ENCODE data around the gene AICDA. TPM values are rescaled to one million over a fixed set of nuclear protein-coding genes. Genes with fewer than 3 reads are reported as not detected.
A peak's percentile ranks its signal among the peaks of the same experiment; 100 is the strongest.
"Not testable (repeated sequence)": the region's sequence is repeated elsewhere in the genome, so short reads cannot be mapped to it uniquely, and the experiment has no call there.

Gene AICDA
- total RNA-seq, 8 experiments from 2014 or later: 0.52 TPM; not detected in 6

- ATAC-seq (replicated peaks in 6 of 8): no peak
Observed at GRCh38 chr12:8636581-8636980, 23.9 kb upstream of the AICDA start.

DNA sequence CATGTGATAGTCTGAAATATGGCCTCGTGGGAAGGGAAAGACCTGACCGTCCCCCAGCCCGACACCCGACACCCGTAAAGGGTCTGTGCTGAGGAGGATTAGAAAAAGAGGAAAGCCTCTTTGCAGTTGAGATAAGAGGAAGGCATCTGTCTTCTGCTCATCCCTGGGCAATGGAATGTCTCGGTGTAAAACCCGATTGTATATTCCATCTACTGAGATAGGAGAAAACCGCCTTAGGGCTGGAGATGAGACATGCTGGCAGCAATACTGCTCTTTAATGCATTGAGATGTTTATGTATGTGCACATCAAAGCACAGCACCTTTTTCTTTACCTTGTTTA lies 23.3 kb upstream of the AICDA start:
- ATAC-seq (replicated peaks in 6 of 8); H3K27ac ChIP-seq; H3K4me3 ChIP-seq; in situ Hi-C loops (cut with MboI; ENCODE audit: low pct_unique_long_range_greater_than_20kb in 2 of 9, low sequenced_read_pairs in 9 of 9, unreplicated experiment in 9 of 9); H3K4me1 ChIP-seq (replicated peaks in 1 of 2): not testable (repeated sequence)
- no CpG with 5 or more reads among the region's 8 CpGs for WGBS, 10 experiments

More at GRCh38 chr12:8636581-8636980, 23.9 kb upstream of the AICDA start:
- Histone ChIP-seq H3K4me1 (replicated peaks in 1 of 2) (no peaks in the 10 kb centered on the region), H3K27ac (no peak overlapping the region), H3K4me3 (no peak overlapping the region)
- in situ Hi-C loops (cut with MboI; ENCODE audit: low pct_unique_long_range_greater_than_20kb in 2 of 9, low sequenced_read_pairs in 9 of 9, unreplicated experiment in 9 of 9): no loop called here
- 20 to 80% (median 69%) methylated on average over 2 to 5 of the region's 5 CpGs; no CpG with 5 or more reads in 6 of the 10 experiments for WGBS, 10 experiments

DNA sequence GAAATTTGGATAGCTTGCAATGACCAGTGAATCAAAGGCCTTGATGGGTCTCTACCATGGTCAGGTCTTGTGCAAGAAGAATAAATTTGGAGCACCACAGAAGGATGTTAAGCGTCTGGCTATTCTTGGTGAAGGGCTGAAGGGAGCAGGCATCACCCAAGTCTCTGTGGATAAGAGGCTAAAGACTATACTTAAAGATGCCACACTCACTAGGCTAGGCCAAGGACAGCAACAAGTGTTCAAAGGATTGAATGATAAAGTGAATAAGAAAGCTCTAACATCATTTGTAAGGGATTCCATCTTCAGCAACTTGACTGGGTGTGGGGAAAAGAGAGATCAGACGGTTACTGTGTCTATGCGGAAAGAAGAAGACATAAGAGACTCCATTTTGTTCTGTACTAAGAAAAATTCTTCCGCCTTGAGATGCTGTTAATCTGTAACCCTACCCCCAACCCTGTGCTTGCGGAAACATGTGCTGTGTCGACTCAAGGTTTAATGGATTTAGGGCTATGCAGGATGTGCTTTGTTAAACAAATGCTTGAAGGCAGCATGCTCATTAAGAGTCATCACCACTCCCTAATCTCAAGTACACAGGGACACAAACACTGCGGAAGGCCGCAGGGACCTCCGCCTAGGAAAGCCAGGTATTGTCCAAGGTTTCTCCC lies 22.8 kb upstream of the AICDA start:
- in situ Hi-C loops (cut with MboI; ENCODE audit: low pct_unique_long_range_greater_than_20kb in 2 of 9, low sequenced_read_pairs in 9 of 9, unreplicated experiment in 9 of 9); ATAC-seq (replicated peaks in 6 of 8): not testable (repeated sequence)
- WGBS, 10 experiments: 10 to 100% (median 81%) methylated on average over 1 to 5 of the region's 9 CpGs; no CpG with 5 or more reads in 2 of the 10 experiments

DNA sequence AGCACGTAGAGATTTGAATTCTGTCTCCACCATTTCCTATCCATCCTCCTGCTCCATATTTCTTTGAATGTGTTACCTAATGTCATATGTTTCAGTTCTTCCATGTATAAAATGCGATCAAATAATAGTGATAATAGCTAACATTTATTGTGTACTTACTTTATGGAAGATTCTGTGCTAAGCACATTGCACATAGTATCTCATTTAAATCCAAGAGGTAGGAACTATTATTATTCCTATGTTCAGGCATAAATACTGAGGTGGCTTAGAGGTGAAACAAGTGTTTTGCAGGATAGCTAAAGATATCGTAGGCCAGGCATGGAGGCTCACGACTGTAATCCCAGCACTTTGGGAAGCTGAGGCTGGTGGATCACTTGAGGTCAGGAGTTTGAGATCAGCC lies 17.5 kb upstream of the AICDA start:
- no peak overlapping the region for H3K27ac ChIP-seq

More for the DNA sequence above, 22.8 kb upstream of the AICDA start:
- not testable (repeated sequence) for H3K4me1 ChIP-seq (replicated peaks in 1 of 2); H3K4me3 ChIP-seq; H3K27ac ChIP-seq

GRCh38 chr12:8629486-8630033 lies 16.9 kb upstream of the AICDA start:
- in situ Hi-C loops (cut with MboI; ENCODE audit: low pct_unique_long_range_greater_than_20kb in 2 of 9, low sequenced_read_pairs in 9 of 9, unreplicated experiment in 9 of 9): no loop called here
- no peaks in the 10 kb centered on the region for H3K4me1 ChIP-seq (replicated peaks in 1 of 2)
- H3K4me3 ChIP-seq: no peak overlapping the region
- H3K27ac ChIP-seq: no peak overlapping the region
- ATAC-seq (replicated peaks in 6 of 8): peak in 3 of 8 experiments; percentile 17 to 94 (median 88)
- WGBS, 10 experiments: 0 to 88% (median 0%) methylated on average over 1 to 2 of the region's 3 CpGs; no CpG with 5 or more reads in 5 of the 10 experiments

More for the DNA sequence above, 17.5 kb upstream of the AICDA start:
- Histone ChIP-seq H3K4me1 (replicated peaks in 1 of 2) (no peaks in the 10 kb centered on the region), H3K4me3 (no peak overlapping the region)
- in situ Hi-C loops (cut with MboI; ENCODE audit: low pct_unique_long_range_greater_than_20kb in 2 of 9, low sequenced_read_pairs in 9 of 9, unreplicated experiment in 9 of 9): no loop called here
- no peak for ATAC-seq (replicated peaks in 6 of 8)
- 35 to 100% (median 84%) methylated on average over 1 to 4 of the region's 4 CpGs for WGBS, 10 experiments

GRCh38 chr12:8628731-8629130 lies 16.1 kb upstream of the AICDA start:
- no peak overlapping the region for H3K27ac ChIP-seq
- ATAC-seq (replicated peaks in 6 of 8): peak in 1 of 8 experiments; percentile 41
- H3K4me1 ChIP-seq (replicated peaks in 1 of 2): no peaks in the 10 kb centered on the region
- in situ Hi-C loops (cut with MboI; ENCODE audit: low pct_unique_long_range_greater_than_20kb in 2 of 9, low sequenced_read_pairs in 9 of 9, unreplicated experiment in 9 of 9): no loop called here
- 17 to 85% (median 64%) methylated on average over 1 to 3 of the region's 3 CpGs; no CpG with 5 or more reads in 1 of the 10 experiments for WGBS, 10 experiments
- no peak overlapping the region for H3K4me3 ChIP-seq

- H3K4me3 ChIP-seq; in situ Hi-C loops (cut with MboI; ENCODE audit: low pct_unique_long_range_greater_than_20kb in 2 of 9, low sequenced_read_pairs in 9 of 9, unreplicated experiment in 9 of 9); ATAC-seq (replicated peaks in 6 of 8); H3K4me1 ChIP-seq (replicated peaks in 1 of 2); H3K27ac ChIP-seq: not testable (repeated sequence)
- WGBS, 10 experiments: no CpG with 5 or more reads among the region's 26 CpGs
Observed at GRCh38 chr12:8624750-8625149, 12.1 kb upstream of the AICDA start.

GRCh38 chr12:8622646-8623045 lies 10.0 kb upstream of the AICDA start:
- Histone ChIP-seq H3K27ac (no peak overlapping the region), H3K4me3 (no peak overlapping the region), H3K4me1 (replicated peaks in 1 of 2) (no peaks in the 10 kb centered on the region)
- 42 to 87% (median 61%) methylated on average over 1 to 4 of the region's 4 CpGs; no CpG with 5 or more reads in 3 of the 10 experiments for WGBS, 10 experiments
- ATAC-seq (replicated peaks in 6 of 8): no peak
- in situ Hi-C loops (cut with MboI; ENCODE audit: low pct_unique_long_range_greater_than_20kb in 2 of 9, low sequenced_read_pairs in 9 of 9, unreplicated experiment in 9 of 9): no loop called here

- H3K4me3 ChIP-seq: no peak overlapping the region
- H3K4me1 ChIP-seq (replicated peaks in 1 of 2): no peaks in the 10 kb centered on the region
- H3K27ac ChIP-seq: no peak overlapping the region
- 17 to 88% (median 80%) methylated on average over 1 to 5 of the region's 6 CpGs; no CpG with 5 or more reads in 3 of the 10 experiments for WGBS, 10 experiments
- ATAC-seq (replicated peaks in 6 of 8): no peak
- in situ Hi-C loops (cut with MboI; ENCODE audit: low pct_unique_long_range_greater_than_20kb in 2 of 9, low sequenced_read_pairs in 9 of 9, unreplicated experiment in 9 of 9): no loop called here
Observed at GRCh38 chr12:8615206-8615605, 2.5 kb upstream of the AICDA start.

DNA sequence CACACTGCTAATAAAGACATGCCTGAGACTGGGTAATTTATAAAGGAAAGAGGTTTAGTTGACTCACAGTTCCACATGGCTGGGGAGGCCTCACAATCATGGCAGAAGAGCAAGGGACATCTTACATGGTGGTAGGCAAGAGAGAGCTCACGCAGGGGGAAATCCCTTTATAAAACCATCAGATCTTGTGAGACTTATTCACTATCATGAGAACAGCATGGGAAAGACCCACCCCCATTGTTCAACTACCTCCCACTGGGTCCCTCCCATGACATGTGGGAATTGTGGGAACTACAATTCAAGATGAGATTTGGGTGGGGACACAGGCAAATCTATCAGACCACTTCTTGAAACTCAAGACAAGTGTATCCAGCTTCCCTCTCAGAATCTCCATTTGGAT lies 1.2 kb upstream of the AICDA start:
- in situ Hi-C loops (cut with MboI; ENCODE audit: low pct_unique_long_range_greater_than_20kb in 2 of 9, low sequenced_read_pairs in 9 of 9, unreplicated experiment in 9 of 9); H3K4me3 ChIP-seq; ATAC-seq (replicated peaks in 6 of 8); H3K4me1 ChIP-seq (replicated peaks in 1 of 2); H3K27ac ChIP-seq: not testable (repeated sequence)
- 75% methylated on average over 1 of the region's 1 CpG; no CpG with 5 or more reads in 9 of the 10 experiments for WGBS, 10 experiments

- in situ Hi-C loops (cut with MboI; ENCODE audit: low pct_unique_long_range_greater_than_20kb in 2 of 9, low sequenced_read_pairs in 9 of 9, unreplicated experiment in 9 of 9): no loop called here
- peak in 4 of 8 experiments; percentile 39 to 82 (median 74) for ATAC-seq (replicated peaks in 6 of 8)
- WGBS, 10 experiments: 0 to 100% (median 15%) methylated on average over 1 to 5 of the region's 5 CpGs; no CpG with 5 or more reads in 2 of the 10 experiments
- Histone ChIP-seq H3K27ac (no peak overlapping the region), H3K4me1 (replicated peaks in 1 of 2) (no peaks in the 10 kb centered on the region), H3K4me3 (no peak overlapping the region)
Observed at GRCh38 chr12:8609061-8609570, 3.5 kb downstream of the AICDA start.

GRCh38 chr12:8606890-8607289 lies 5.8 kb downstream of the AICDA start:
- in situ Hi-C loops (cut with MboI; ENCODE audit: low pct_unique_long_range_greater_than_20kb in 2 of 9, low sequenced_read_pairs in 9 of 9, unreplicated experiment in 9 of 9): no loop called here
- 67 to 100% (median 93%) methylated on average over 1 to 6 of the region's 6 CpGs; no CpG with 5 or more reads in 5 of the 10 experiments for WGBS, 10 experiments
- no peak for ATAC-seq (replicated peaks in 6 of 8)
- Histone ChIP-seq H3K4me3 (no peak overlapping the region), H3K4me1 (replicated peaks in 1 of 2) (no peaks in the 10 kb centered on the region), H3K27ac (no peak overlapping the region)

GRCh38 chr12:8605057-8605456 lies 7.6 kb downstream of the AICDA start:
- ATAC-seq (replicated peaks in 6 of 8): no peak
- H3K4me3 ChIP-seq: no peak overlapping the region
- 0 to 100% (median 92%) methylated on average over 1 to 10 of the region's 30 CpGs; no CpG with 5 or more reads in 2 of the 10 experiments for WGBS, 10 experiments
- no peak overlapping the region for H3K27ac ChIP-seq
- no peaks in the 10 kb centered on the region for H3K4me1 ChIP-seq (replicated peaks in 1 of 2)
- in situ Hi-C loops (cut with MboI; ENCODE audit: low pct_unique_long_range_greater_than_20kb in 2 of 9, low sequenced_read_pairs in 9 of 9, unreplicated experiment in 9 of 9): no loop called here
